ENCODE results near the gene XPO4. TPM values are rescaled to one million over a fixed set of nuclear protein-coding genes. Genes with fewer than 3 reads are reported as not detected.

XPO4 gene
- total RNA-seq, 1 donor from 2014 or later: 32.0 TPM

GRCh38 chr13:20860844-20861243 is 41.7 kb downstream of the XPO4 start:
- Histone ChIP-seq H3K4me3 (no peak overlapping the region), H3K4me1 (no peaks in the 10 kb centered on the region), H3K36me3 (peaks cover 25% of the 10 kb centered on the region), H3K9me3 (replicated peaks) (no peaks in the 10 kb centered on the region), H3K27me3 (ENCODE audit: low read depth) (no peaks in the 10 kb centered on the region), H3K27ac (replicated peaks) (no peak overlapping the region)
- DNase-seq: no peak
- intact Hi-C loops (cut with micrococcal nuclease): no loop called here
- TF ChIP-seq CTCF (IDR thresholded peaks at IDR 0.05; ENCODE audit: borderline replicate concordance): no peak

- no peaks in the 10 kb centered on the region for H3K27me3 ChIP-seq (ENCODE audit: low read depth)
- intact Hi-C loops (cut with micrococcal nuclease): no loop called here
- H3K36me3 ChIP-seq: peaks cover 25% of the 10 kb centered on the region
- H3K4me3 ChIP-seq: no peak overlapping the region
- peaks cover 6% of the 10 kb centered on the region for H3K4me1 ChIP-seq
- no peaks in the 10 kb centered on the region for H3K9me3 ChIP-seq (replicated peaks)
- DNase-seq: no peak
- no peak overlapping the region for H3K27ac ChIP-seq (replicated peaks)
- no peak for TF ChIP-seq CTCF (IDR thresholded peaks at IDR 0.05; ENCODE audit: borderline replicate concordance)
Measured at GRCh38 chr13:20856650-20857049, 45.9 kb downstream of the XPO4 start.

- H3K27me3 ChIP-seq (ENCODE audit: low read depth): no peaks in the 10 kb centered on the region
- H3K9me3 ChIP-seq (replicated peaks): no peaks in the 10 kb centered on the region
- intact Hi-C loops (cut with micrococcal nuclease): no loop called here
- H3K36me3 ChIP-seq: peaks cover 11% of the 10 kb centered on the region
- DNase-seq: no peak
- H3K27ac ChIP-seq (replicated peaks): peak overlapping the region; percentile 7
- no peak overlapping the region for H3K4me3 ChIP-seq
- H3K4me1 ChIP-seq: peaks cover 41% of the 10 kb centered on the region
- TF ChIP-seq CTCF (IDR thresholded peaks at IDR 0.05; ENCODE audit: borderline replicate concordance): no peak
Measured at GRCh38 chr13:20851844-20852402, 50.6 kb downstream of the XPO4 start.

GRCh38 chr13:20848944-20849343 is 53.6 kb downstream of the XPO4 start:
- Histone ChIP-seq H3K27ac (replicated peaks) (peak overlapping the region; percentile 75), H3K9me3 (replicated peaks) (no peaks in the 10 kb centered on the region), H3K36me3 (peaks cover under 1% of the 10 kb centered on the region), H3K27me3 (ENCODE audit: low read depth) (no peaks in the 10 kb centered on the region), H3K4me1 (peaks cover 54% of the 10 kb centered on the region), H3K4me3 (peak overlapping the region; percentile 19)
- no peak for TF ChIP-seq CTCF (IDR thresholded peaks at IDR 0.05; ENCODE audit: borderline replicate concordance)
- no peak for DNase-seq
- intact Hi-C loops (cut with micrococcal nuclease): no loop called here

GRCh38 chr13:20848203-20848602 is 54.3 kb downstream of the XPO4 start:
- Histone ChIP-seq H3K27me3 (ENCODE audit: low read depth) (no peaks in the 10 kb centered on the region), H3K36me3 (no peaks in the 10 kb centered on the region), H3K4me3 (peak overlapping the region; percentile 19), H3K27ac (replicated peaks) (peak overlapping the region; percentile 75), H3K9me3 (replicated peaks) (no peaks in the 10 kb centered on the region), H3K4me1 (peaks cover 59% of the 10 kb centered on the region)
- no peak for TF ChIP-seq CTCF (IDR thresholded peaks at IDR 0.05; ENCODE audit: borderline replicate concordance)
- intact Hi-C loops (cut with micrococcal nuclease): no loop called here
- DNase-seq: no peak

All from left ventricle myocardium inferior (tissue), 1 donor.